Astrocyte (in vitro differentiated cells and primary cell): ENCODE data around the gene CH25H. TPM values are rescaled to one million over a fixed set of nuclear protein-coding genes. Genes with fewer than 3 reads are reported as not detected.

ENCODE experiments used
- DNase-seq: peaks from one replicate; pipeline ENCODE4 v3.0.0-alpha.2; 2010; ENCODE audit warnings: low read depth
- FAIRE-seq: peaks from 2 replicates; lab custom pipeline; 2011; peaks lifted over from hg19 to GRCh38; lab: Jason Lieb, UNC
- H2AFZ ChIP-seq: 2 replicates; pipeline ENCODE4 v1.6.0; 2012; ENCODE audit warnings: low read depth, low read length, inconsistent platforms
- H3K27ac ChIP-seq: 2 replicates; pipeline ENCODE4 v1.5.1; 2011; ENCODE audit warnings: low read depth, low read length, inconsistent platforms
- H3K27me3 ChIP-seq: 2 replicates; pipeline ENCODE4 v1.6.0; 2011; ENCODE audit warnings: low read length, inconsistent platforms; ENCODE audit not compliant: insufficient read depth
- H3K36me3 ChIP-seq: 2 replicates; pipeline ENCODE4 v1.5.1; 2011; ENCODE audit warnings: low read length, inconsistent platforms; ENCODE audit not compliant: insufficient read depth
- H3K4me1 ChIP-seq: 2 replicates; pipeline ENCODE4 v1.5.1; 2011; ENCODE audit warnings: low read length, inconsistent platforms; ENCODE audit not compliant: insufficient read depth
- H3K4me2 ChIP-seq: 2 replicates; pipeline ENCODE4 v1.6.0; 2012; ENCODE audit warnings: low read length, inconsistent platforms
- H3K4me3 ChIP-seq: 2 replicates; pipeline ENCODE4 v1.5.1; 2011; ENCODE audit warnings: low read depth, mild to moderate bottlenecking, low read length, inconsistent platforms; ENCODE audit not compliant: insufficient read depth
- H3K79me2 ChIP-seq: 2 replicates; pipeline ENCODE4 v1.6.0; 2012; ENCODE audit warnings: mild to moderate bottlenecking, low read length, inconsistent platforms; ENCODE audit not compliant: insufficient read depth
- H3K9ac ChIP-seq: 2 replicates; pipeline ENCODE4 v1.6.0; 2012; ENCODE audit warnings: mild to moderate bottlenecking, low read length, inconsistent platforms
- H3K9me3 ChIP-seq: 2 replicates; pipeline ENCODE4 v1.5.1; 2012; ENCODE audit warnings: low read depth, mild to moderate bottlenecking, low read length, inconsistent platforms; ENCODE audit not compliant: insufficient read depth
- H4K20me1 ChIP-seq: 2 replicates; pipeline ENCODE4 v1.6.0; 2012; ENCODE audit warnings: low read length, inconsistent platforms; ENCODE audit not compliant: insufficient read depth
- H3K27ac Mint-ChIP-seq: one replicate; pipeline ENCODE4 v1.8.0; 2021; ENCODE audit warnings: mild to moderate bottlenecking, mixed read lengths; ENCODE audit not compliant: unreplicated experiment
- H3K27me3 Mint-ChIP-seq: one replicate; pipeline ENCODE4 v1.8.0; 2021; ENCODE audit warnings: low read depth, mixed read lengths; ENCODE audit not compliant: unreplicated experiment
- H3K36me3 Mint-ChIP-seq: one replicate; pipeline ENCODE4 v1.8.0; 2021; ENCODE audit warnings: low read depth, mixed read lengths; ENCODE audit not compliant: unreplicated experiment
- H3K4me1 Mint-ChIP-seq: one replicate; pipeline ENCODE4 v1.8.0; 2021; ENCODE audit warnings: low read depth, mixed read lengths; ENCODE audit not compliant: unreplicated experiment
- H3K4me3 Mint-ChIP-seq: one replicate; pipeline ENCODE4 v1.8.0; 2021; ENCODE audit warnings: mild to moderate bottlenecking, moderate library complexity, mixed read lengths; ENCODE audit not compliant: unreplicated experiment
- H3K9me3 Mint-ChIP-seq: one replicate; pipeline ENCODE4 v1.8.0; 2021; ENCODE audit warnings: mild to moderate bottlenecking, mixed read lengths; ENCODE audit not compliant: unreplicated experiment
- CTCF ChIP-seq: IDR thresholded peaks from 2 replicates; pipeline ENCODE4 v1.5.1; 2011; ENCODE audit warnings: low read depth, mild to moderate bottlenecking, inconsistent platforms, low read length, moderate library complexity; ENCODE audit not compliant: insufficient read depth
- EZH2 ChIP-seq: IDR thresholded peaks from 2 replicates; pipeline ENCODE4 v1.6.1; 2012; ENCODE audit warnings: mild to moderate bottlenecking, low read length, inconsistent platforms; ENCODE audit not compliant: insufficient read depth
- total RNA-seq: library from RNA; stranded (reverse); gene quantifications from 2 replicates; pipeline ENCODE4 v1.2.1, GENCODE V29; 2021

CH25H gene
- total RNA-seq, 1 donor from 2014 or later = 0.34 TPM

GRCh38 chr10:89224739-89225443, 17.8 kb upstream of the CH25H start:
- no peak overlapping the region for H3K4me3 ChIP-seq
- no peaks in the 10 kb centered on the region for H3K4me1 ChIP-seq
- H4K20me1 ChIP-seq = no peaks in the 10 kb centered on the region
- peak overlapping the region; percentile 49 for H2AFZ ChIP-seq
- peak overlapping the region; percentile 24 for H3K9ac ChIP-seq
- Mint-ChIP-seq H3K27ac (no peak overlapping the region), H3K27me3 (no peaks in the 10 kb centered on the region), H3K36me3 (peaks cover 6% of the 10 kb centered on the region), H3K4me1 (no peaks in the 10 kb centered on the region), H3K9me3 (no peaks in the 10 kb centered on the region), H3K4me3 (no peak overlapping the region)
- no peak for TF ChIP-seq EZH2
- peak; percentile 24 for TF ChIP-seq CTCF
- H3K4me2 ChIP-seq = peak overlapping the region; percentile 31
- H3K27ac ChIP-seq = no peak overlapping the region
- DNase-seq = no peak
- H3K27me3 ChIP-seq = no peaks in the 10 kb centered on the region
- no peaks in the 10 kb centered on the region for H3K79me2 ChIP-seq
- H3K9me3 ChIP-seq = no peaks in the 10 kb centered on the region
- no peak for FAIRE-seq
- peaks cover 4% of the 10 kb centered on the region for H3K36me3 ChIP-seq

GRCh38 chr10:89221919-89222318, 14.8 kb upstream of the CH25H start:
- H3K79me2 ChIP-seq = no peaks in the 10 kb centered on the region
- Mint-ChIP-seq H3K27ac (no peak overlapping the region), H3K9me3 (no peaks in the 10 kb centered on the region), H3K4me1 (peaks cover 5% of the 10 kb centered on the region), H3K27me3 (no peaks in the 10 kb centered on the region), H3K4me3 (no peak overlapping the region), H3K36me3 (peaks cover 6% of the 10 kb centered on the region)
- H3K9ac ChIP-seq = no peak overlapping the region
- no peak for FAIRE-seq
- H3K4me3 ChIP-seq = no peak overlapping the region
- no peaks in the 10 kb centered on the region for H3K27me3 ChIP-seq
- no peaks in the 10 kb centered on the region for H3K4me1 ChIP-seq
- no peak for TF ChIP-seq EZH2
- TF ChIP-seq CTCF = no peak
- H3K36me3 ChIP-seq = no peaks in the 10 kb centered on the region
- H4K20me1 ChIP-seq = no peaks in the 10 kb centered on the region
- H3K9me3 ChIP-seq = no peaks in the 10 kb centered on the region
- H2AFZ ChIP-seq = no peak overlapping the region
- H3K4me2 ChIP-seq = no peak overlapping the region
- DNase-seq = no peak
- no peak overlapping the region for H3K27ac ChIP-seq
